ENCODE results near the gene KIF24. TPM values are rescaled to one million over a fixed set of nuclear protein-coding genes. Genes with fewer than 3 reads are reported as not detected.
"Not testable (repeated sequence)": the region's sequence is repeated elsewhere in the genome, so short reads cannot be mapped to it uniquely, and the experiment has no call there.

The KIF24 gene
- total RNA-seq, 2 experiments from 2014 or later = 6.6 to 7.5 TPM

DNA sequence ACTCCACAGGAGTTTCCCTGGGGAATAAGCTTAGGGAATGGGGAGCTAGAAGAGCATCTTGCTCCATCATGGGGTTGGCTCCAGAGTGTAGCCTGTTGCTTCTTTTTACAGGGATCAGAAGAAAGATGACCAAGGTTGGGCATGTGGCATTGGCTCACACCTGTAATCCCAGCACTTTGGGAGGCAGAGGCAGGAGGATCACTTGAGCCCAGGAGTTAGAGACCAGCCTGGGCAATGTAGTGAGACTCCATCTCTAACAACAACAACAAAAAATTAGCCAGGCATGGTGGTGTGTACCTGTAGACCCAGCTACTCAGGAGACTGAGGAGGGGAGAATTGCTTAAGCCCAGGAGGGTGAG, 18.7 kb upstream of the KIF24 start:
- Mint-ChIP-seq H3K27ac (no peak overlapping the region), H3K4me3 (no peak overlapping the region), H3K4me1 (peaks cover 2% of the 10 kb centered on the region), H3K36me3 (peaks cover 9% of the 10 kb centered on the region), H3K27me3 (no peaks in the 10 kb centered on the region), H3K9me3 (no peaks in the 10 kb centered on the region)
- POLR2A ChIA-PET = no interaction called here
- DNase-seq (no peak), ATAC-seq (ENCODE audit: low read depth) (no peak)

DNA sequence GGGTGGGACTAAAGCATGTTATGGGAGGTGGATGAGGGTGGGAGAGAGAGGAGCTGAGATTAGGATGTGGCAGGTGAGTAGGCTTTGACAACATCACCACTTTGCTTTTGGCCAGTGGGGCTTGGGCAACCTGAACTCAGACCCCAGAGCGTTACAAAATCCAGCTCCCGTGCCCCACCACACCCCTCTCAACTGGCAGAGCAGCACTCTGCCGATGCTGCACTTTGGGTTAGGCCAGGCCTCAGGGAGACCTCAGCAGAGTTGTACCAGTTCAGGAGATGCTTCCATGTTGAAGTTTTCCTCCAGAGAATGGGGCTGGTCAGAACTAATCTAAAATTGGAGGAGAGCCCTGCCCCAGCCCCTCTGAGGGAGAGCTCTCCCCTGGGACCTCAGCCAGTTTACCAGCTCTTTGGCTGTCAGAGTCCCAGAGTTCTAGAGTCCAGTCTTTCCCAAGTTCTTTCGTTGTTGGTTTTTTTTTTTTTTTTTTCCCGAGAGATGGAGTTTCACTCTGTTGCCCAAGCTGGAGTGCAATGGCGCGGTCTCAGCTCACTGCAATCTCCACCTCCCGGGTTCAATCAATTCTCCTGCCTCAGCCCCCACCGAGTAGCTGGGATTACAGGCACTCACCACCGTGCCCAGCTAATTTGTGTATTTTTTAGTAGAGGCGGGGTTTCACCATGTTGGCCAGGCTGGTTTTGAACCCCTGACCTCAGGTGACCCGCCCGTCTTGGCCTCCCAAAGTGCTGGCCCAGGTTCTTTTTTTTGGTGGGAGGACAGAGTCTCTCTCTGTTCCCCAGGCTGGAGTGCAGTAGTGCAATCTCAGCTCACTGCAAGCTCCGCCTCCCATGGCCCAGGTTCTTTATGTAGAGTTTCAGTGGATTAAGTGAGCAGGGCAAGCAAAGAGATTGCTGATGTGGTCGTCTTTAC, 18.1 kb upstream of the KIF24 start:
- Mint-ChIP-seq H3K27me3 (no peaks in the 10 kb centered on the region), H3K36me3 (peaks cover 9% of the 10 kb centered on the region), H3K27ac (no peak overlapping the region), H3K9me3 (no peaks in the 10 kb centered on the region), H3K4me3 (no peak overlapping the region), H3K4me1 (peaks cover 2% of the 10 kb centered on the region)
- no peak for ATAC-seq (ENCODE audit: low read depth)
- POLR2A ChIA-PET = interaction anchor here (0.6 kb wide), 1 partner anchor 41 kb away, joined by 3 read pairs; no protein-coding TSS in a partner anchor
- DNase-seq = no peak

DNA sequence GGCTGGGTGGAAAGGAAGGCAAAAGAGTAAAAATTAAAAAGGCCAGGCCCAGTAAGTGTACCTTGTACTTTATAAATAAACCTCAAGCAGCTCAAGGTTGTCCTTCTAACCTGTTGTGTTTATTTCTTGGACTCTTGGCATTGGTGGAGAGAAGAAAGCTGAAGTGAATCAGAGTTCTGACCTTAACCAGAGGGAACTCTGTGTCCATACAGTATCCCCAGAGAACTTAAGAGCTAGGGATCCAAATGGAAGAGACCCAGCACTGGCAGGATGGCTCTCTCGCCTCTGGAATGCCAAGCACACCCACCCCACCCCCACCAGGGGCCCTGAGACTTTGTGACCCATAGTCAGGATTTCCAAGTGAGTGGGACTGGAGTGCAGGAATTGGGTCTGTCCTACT, 14.5 kb upstream of the KIF24 start:
- POLR2A ChIA-PET = no interaction called here
- Mint-ChIP-seq H3K9me3 (no peaks in the 10 kb centered on the region), H3K27me3 (no peaks in the 10 kb centered on the region), H3K36me3 (peaks cover 7% of the 10 kb centered on the region), H3K4me3 (no peak overlapping the region), H3K4me1 (peaks cover 2% of the 10 kb centered on the region), H3K27ac (no peak overlapping the region)
- ATAC-seq (ENCODE audit: low read depth) (no peak), DNase-seq (no peak)

DNA sequence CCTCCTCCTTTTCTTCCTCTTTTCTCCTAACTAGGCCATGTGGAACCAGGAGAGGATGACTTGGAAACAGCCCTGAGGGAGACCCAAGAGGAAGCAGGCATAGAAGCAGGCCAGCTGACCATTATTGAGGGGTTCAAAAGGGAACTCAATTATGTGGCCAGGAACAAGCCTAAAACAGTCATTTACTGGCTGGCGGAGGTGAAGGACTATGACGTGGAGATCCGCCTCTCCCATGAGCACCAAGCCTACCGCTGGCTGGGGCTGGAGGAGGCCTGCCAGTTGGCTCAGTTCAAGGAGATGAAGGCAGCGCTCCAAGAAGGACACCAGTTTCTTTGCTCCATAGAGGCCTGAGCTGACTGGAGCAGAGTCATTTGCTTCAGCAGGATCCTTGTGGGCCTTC, 14.0 kb upstream of the KIF24 start:
- H3K4me1 Mint-ChIP-seq = peaks cover 2% of the 10 kb centered on the region
- ATAC-seq (ENCODE audit: low read depth) (no peak), DNase-seq (no peak)
- H3K9me3 Mint-ChIP-seq = no peaks in the 10 kb centered on the region
- POLR2A ChIA-PET = no interaction called here
- no peak overlapping the region for H3K4me3 Mint-ChIP-seq
- H3K36me3 Mint-ChIP-seq = peaks cover 5% of the 10 kb centered on the region
- H3K27ac Mint-ChIP-seq = no peak overlapping the region
- H3K27me3 Mint-ChIP-seq = no peaks in the 10 kb centered on the region

DNA sequence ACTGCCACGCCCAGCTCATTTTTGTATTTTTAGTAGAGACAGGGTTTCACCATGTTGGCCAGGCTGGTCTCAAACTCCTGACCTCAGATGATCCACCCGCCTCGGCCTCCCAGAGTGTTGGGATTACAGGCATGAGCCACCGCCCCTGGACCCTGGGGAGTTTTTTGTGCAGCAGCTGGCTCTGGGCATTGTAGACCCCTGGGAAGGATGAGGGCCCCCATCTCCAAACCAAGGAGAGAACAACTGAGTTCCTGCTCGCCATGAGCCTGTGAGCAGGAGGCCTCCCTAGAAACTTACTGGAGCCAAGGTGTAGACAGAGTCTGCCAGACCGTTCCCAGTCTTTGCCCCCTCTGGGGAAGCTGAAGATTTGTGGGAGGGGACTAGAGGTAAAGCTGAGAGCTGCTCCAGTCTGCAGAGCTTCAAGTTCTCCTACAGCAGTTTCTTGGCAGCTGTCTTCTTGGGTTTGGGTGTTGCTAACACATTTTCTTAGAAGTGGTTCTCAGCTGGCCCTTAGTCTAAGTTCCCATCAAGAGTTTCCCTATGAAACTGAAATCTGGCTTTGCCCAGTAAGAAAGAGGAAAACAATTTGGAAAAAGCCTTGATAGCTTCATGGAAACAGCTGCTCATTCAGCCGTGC, 12.7 kb upstream of the KIF24 start:
- H3K4me3 Mint-ChIP-seq = no peak overlapping the region
- H3K27ac Mint-ChIP-seq = no peak overlapping the region
- DNase-seq = no peak
- H3K4me1 Mint-ChIP-seq = no peaks in the 10 kb centered on the region
- POLR2A ChIA-PET = interaction anchor here (0.6 kb wide), 1 partner anchor 21 kb away, joined by 3 read pairs; no protein-coding TSS in a partner anchor
- no peaks in the 10 kb centered on the region for H3K27me3 Mint-ChIP-seq
- H3K9me3 Mint-ChIP-seq = no peaks in the 10 kb centered on the region
- peaks cover 5% of the 10 kb centered on the region for H3K36me3 Mint-ChIP-seq
- no peak for ATAC-seq (ENCODE audit: low read depth)

DNA sequence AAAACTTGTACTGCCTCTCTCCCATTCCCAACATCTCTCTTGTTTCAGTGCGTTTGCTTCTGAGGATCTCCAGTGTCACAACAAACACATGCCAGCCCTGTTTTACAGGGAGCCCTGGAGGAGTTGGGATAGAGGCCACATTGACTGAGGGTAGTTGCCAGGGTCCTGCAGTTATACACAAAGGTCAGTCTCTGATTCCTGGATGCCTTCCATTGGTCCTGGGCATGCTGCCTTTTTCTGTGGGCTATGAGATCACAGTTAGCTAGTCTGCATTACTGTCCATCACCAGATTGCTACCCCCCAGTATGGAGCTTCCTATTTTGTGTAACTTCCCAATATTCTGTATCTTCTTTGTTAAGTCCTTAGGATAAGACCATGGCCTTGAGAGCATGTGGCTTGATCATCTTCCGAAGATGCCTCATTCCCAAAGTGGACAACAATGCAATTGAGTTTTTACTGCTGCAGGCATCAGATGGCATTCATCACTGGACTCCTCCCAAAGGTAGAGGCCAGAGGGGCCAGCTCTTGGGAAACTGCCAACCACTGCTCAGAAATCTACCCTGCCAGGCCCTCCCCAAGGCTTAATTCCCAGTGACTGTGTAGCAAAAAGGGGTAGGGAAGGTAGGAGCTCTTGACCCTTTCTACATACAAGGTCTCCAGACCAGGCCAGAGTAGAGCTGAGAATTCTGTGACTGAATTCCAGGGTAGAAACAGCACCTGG, 9.8 kb upstream of the KIF24 start:
- POLR2A ChIA-PET = no interaction called here

DNA sequence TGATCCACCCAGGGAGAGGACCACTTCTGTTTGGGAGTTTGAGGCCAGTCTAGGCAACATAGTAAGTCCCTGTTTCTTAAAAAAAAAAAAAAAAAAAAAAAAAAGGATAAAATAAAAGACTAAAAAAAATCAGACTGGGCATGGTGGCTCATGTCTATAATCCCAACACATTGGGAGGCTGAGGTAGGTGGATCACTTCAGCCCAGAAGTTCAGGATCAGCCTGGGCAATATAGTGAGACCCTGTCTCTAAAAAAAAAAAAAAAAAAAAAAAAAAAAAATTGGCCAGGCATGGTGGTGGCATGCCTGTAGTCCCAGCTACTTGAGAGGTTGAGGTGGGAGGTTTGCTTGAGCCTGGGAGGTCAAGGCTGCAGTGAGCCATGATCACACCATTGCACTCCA, 9.0 kb upstream of the KIF24 start:
- not testable (repeated sequence) for ATAC-seq (ENCODE audit: low read depth); H3K4me1 Mint-ChIP-seq; DNase-seq; H3K27me3 Mint-ChIP-seq; H3K4me3 Mint-ChIP-seq; H3K36me3 Mint-ChIP-seq; H3K27ac Mint-ChIP-seq; H3K9me3 Mint-ChIP-seq
- POLR2A ChIA-PET = interaction anchor here (1.2 kb wide), 1 partner anchor 39 kb away, joined by 3 read pairs; the partner anchor contains the start of gene MYORG

More for the DNA sequence above, 9.8 kb upstream of the KIF24 start:
- Mint-ChIP-seq H3K9me3 (no peaks in the 10 kb centered on the region), H3K27me3 (no peaks in the 10 kb centered on the region), H3K27ac (no peak overlapping the region), H3K4me3 (no peak overlapping the region), H3K36me3 (peaks cover 8% of the 10 kb centered on the region), H3K4me1 (peaks cover 1% of the 10 kb centered on the region)
- no peak for ATAC-seq (ENCODE audit: low read depth)
- DNase-seq = no peak

DNA sequence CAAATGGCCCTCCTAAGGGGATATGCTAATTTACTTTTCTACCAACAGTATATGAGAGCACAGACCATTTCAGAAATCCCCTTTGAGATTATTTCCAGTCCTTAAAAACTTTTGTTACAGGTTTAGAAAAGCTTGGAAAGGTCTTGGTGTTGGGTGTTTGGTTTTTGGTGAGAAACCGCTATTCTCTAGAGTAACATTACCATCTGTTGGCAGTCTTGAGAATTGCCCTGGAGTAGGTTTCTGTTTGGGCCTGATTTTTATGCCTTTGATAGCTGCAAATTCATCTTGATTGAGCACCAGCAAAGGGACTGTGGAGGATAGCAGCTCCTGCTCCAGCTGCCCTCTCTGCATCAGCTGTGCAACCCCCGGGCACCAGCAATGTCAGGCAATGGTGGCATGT, 8.3 kb upstream of the KIF24 start:
- Mint-ChIP-seq H3K4me3 (no peak overlapping the region), H3K4me1 (peaks cover 3% of the 10 kb centered on the region), H3K9me3 (no peaks in the 10 kb centered on the region), H3K36me3 (peaks cover 5% of the 10 kb centered on the region), H3K27ac (no peak overlapping the region), H3K27me3 (no peaks in the 10 kb centered on the region)
- ATAC-seq (ENCODE audit: low read depth) = no peak
- no peak for DNase-seq
- POLR2A ChIA-PET = interaction anchor here (1.2 kb wide), 1 partner anchor 40 kb away, joined by 3 read pairs; the partner anchor contains the start of gene MYORG

DNA sequence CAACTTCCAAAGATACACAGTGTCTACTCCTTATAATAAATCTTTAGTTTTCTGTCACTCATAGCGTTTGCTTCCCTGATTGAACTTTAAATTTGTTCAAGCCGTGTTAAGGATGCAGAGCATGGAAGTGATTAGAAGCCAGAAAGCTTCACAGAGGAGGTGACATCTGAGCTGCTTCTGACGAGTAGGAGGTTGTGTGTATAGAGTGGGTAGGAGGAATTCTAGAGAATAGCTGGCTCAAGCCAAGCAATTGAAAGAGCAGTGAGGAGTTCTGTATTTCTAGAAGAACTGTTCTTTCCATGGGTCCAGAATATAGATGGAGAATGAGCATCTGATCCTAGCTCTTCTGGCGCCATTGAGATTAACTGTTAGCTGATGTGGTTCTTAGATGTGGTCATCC, 6.3 kb upstream of the KIF24 start:
- Mint-ChIP-seq H3K9me3 (no peaks in the 10 kb centered on the region), H3K36me3 (peaks cover 3% of the 10 kb centered on the region), H3K4me3 (no peak overlapping the region), H3K4me1 (peaks cover 14% of the 10 kb centered on the region), H3K27me3 (no peaks in the 10 kb centered on the region), H3K27ac (no peak overlapping the region)
- DNase-seq (no peak), ATAC-seq (ENCODE audit: low read depth) (no peak)
- POLR2A ChIA-PET = interaction anchor here (0.8 to 1.7 kb wide), 2 partner anchors 41 to 44 kb away, joined by 3 to 4 read pairs; no protein-coding TSS in a partner anchor

DNA sequence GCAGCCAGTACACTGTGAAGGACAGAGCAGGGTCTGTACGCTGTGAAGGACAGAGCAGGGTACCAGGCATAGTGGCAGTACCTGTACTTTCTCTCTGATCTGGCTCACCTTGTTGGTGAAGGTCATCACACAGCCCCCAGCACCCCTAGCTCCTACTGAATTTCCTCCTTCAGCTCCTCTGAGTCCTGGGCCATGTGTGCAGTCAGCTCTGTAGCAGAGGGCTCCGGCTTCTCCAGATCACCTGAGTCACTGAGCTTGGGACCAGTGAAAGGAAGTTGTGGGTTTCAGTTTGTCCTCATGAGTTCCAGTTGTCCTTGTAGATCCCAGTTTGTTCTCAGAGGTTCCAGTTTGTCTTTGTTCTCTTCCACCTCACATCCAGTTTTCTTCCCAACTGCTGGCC, 5.8 kb upstream of the KIF24 start:
- Mint-ChIP-seq H3K9me3 (no peaks in the 10 kb centered on the region), H3K27ac (no peak overlapping the region), H3K4me1 (peaks cover 16% of the 10 kb centered on the region), H3K4me3 (no peak overlapping the region), H3K36me3 (peaks cover 3% of the 10 kb centered on the region), H3K27me3 (no peaks in the 10 kb centered on the region)
- DNase-seq (no peak), ATAC-seq (ENCODE audit: low read depth) (no peak)
- POLR2A ChIA-PET = interaction anchor here (1.7 kb wide), 1 partner anchor 45 kb away, joined by 4 read pairs; no protein-coding TSS in a partner anchor

DNA sequence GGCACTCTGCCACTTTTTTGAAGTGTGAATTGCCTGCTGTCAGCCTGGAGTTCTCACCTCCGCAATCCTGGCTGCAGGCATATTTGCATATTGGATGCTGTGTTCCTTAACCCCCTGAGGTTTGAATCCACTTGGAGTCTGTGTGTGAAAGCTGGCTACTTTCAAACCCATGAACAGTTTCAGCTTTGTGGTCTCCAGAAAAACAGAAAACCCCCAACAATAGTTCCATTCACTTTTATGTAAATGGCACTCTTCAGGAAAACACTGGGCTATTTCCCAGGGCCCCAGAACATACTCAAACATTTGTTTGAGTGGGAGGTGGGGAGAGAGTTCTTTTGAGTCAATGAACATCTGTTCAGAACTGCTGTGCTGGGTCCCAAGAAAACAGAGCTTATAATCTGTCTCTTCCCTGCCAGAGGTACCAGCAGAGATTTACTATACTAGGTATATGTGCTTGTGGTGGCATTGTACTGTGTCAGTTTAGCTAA, 5.3 kb upstream of the KIF24 start:
- H3K4me3 Mint-ChIP-seq = no peak overlapping the region
- POLR2A ChIA-PET = interaction anchor here (1.7 to 1.8 kb wide), 2 partner anchors 43 to 45 kb away, joined by 4 to 6 read pairs; partner anchors contain the start of gene MYORG

DNA sequence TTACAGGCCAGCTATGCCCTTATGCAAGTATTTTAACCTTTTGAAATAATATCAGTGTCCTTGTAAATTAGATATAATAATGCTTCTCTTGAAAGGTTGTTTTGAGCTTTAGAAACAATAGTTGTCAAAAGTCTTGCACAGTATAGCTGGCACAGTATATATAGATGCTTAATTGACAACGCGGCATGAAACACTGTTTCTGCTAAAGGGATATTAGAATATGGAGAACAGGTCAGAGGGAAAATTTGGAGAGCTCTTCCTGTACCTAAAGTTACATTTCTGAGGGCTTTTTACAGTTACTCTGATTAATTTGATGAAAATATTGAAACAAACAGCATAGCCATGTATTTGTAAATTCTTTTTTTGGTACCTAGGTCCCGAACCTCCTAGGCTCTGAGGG, 4.8 kb upstream of the KIF24 start:
- Mint-ChIP-seq H3K9me3 (no peaks in the 10 kb centered on the region), H3K4me1 (peaks cover 16% of the 10 kb centered on the region), H3K27ac (no peak overlapping the region), H3K36me3 (peaks cover 3% of the 10 kb centered on the region), H3K4me3 (no peak overlapping the region), H3K27me3 (no peaks in the 10 kb centered on the region)
- POLR2A ChIA-PET = interaction anchor here (1.8 kb wide), 1 partner anchor 43 kb away, joined by 6 read pairs; the partner anchor contains the start of gene MYORG
- ATAC-seq (ENCODE audit: low read depth) = no peak
- no peak for DNase-seq

More for the DNA sequence above, 5.3 kb upstream of the KIF24 start:
- DNase-seq = no peak
- Mint-ChIP-seq H3K27me3 (no peaks in the 10 kb centered on the region), H3K27ac (no peak overlapping the region), H3K36me3 (peaks cover 3% of the 10 kb centered on the region), H3K4me1 (peaks cover 16% of the 10 kb centered on the region), H3K9me3 (no peaks in the 10 kb centered on the region)
- no peak for ATAC-seq (ENCODE audit: low read depth)

All from activated naive CD8-positive, alpha-beta T cell treated with anti-CD3 and anti-CD28 coated beads, Interleukin-2, amount 10 ng/mL, durations not matched to agents 7 days and 5 days (primary cell).